Transverse colon (tissue), 4 donors: ENCODE results near the gene GPR89B.

ENCODE experiments used
- CTCF ChIP-seq, 5 experiments: fragments of 200-600 bp in 3 of 5; fragments of 450-650 bp in 2 of 5; sonication (generic) in 3 of 5; IDR thresholded peaks; 1 replicate in 2 of 5; 2 replicates in 3 of 5; pipeline ENCODE4 v1.5.1; 2016 to 2017; ENCODE audit warnings: antibody characterized with exemption in 5 of 5, inconsistent platforms in 3 of 5, mild to moderate bottlenecking in 2 of 5, moderate library complexity in 1 of 5
- EP300 ChIP-seq: sonication (generic); formaldehyde crosslinking; IDR thresholded peaks from one replicate; pipeline ENCODE4 v1.6.1; 2017; ENCODE audit warnings: antibody characterized with exemption, low read depth
- POLR2A ChIP-seq: fragments of 450-650 bp; IDR thresholded peaks from one replicate; pipeline ENCODE4 v1.6.1; 2016; ENCODE audit warnings: antibody characterized with exemption, mild to moderate bottlenecking, moderate library complexity
- POLR2AphosphoS5 ChIP-seq, 3 donors: sonication (generic); formaldehyde crosslinking; IDR thresholded peaks; one replicate each; pipeline ENCODE4 v1.6.1; 2016; ENCODE audit warnings: antibody characterized with exemption in 3 of 3

DNA sequence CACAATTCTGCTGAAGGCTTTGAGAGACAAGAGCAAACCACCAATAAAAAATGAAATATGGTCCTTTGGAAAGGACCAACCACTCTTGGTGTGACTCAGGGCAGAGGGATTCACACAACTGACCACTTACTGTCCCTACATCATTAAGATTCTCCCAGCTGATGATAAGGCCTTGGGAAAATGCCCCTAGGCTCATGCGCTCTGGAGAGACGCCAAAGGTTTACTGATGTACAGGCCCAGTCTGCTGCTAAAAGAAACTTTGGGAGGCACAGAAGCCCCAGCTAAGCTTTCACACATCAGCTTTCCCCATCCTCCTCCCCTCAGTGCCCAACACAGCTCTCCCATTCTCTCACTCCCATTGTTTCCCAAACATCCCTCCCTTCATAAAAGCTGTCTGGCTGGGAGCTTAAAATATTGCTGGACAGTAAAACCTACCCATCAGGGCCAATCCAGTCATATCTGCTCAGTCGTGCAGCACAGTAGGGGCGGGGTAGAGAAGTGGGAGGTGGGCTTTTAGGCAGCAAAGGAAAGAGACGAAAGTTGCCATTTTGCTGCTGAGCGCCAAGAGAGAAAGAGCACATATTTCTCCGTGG lies 25.9 kb upstream of the GPR89B start, which contains the start of gene GJA8:
- TF ChIP-seq POLR2A (no peak), CTCF (IDR thresholded peaks at IDR 0.05) (no peak), POLR2AphosphoS5 (IDR thresholded peaks at IDR 0.05) (no peak), EP300 (no peak)
